IMR-90 (cell line): Measurements from ENCODE around the gene BTG2. TPM values are rescaled to one million over a fixed set of nuclear protein-coding genes. Genes with fewer than 3 reads are reported as not detected.

Experiments used
- ATAC-seq: fragments of 200-7000 bp; cut with Tn5 transposase; 2 replicates; pipeline ENCODE4 v1.9.1; 2020; ENCODE audit warnings: low read depth, mild to moderate bottlenecking, moderate library complexity
- BruUV-seq: library from RNA; stranded (reverse); fragments of 400-500 nt; replicated peaks from 2 replicates; lab custom pipeline; 2021; lab: Mats Ljungman, UMichigan
- CTCF ChIA-PET: fragments of 300-600 bp; formaldehyde crosslinking; extraction: SDS; loops from one replicate; lab custom pipeline; 2021; ENCODE audit warnings: antibody characterized with exemption; lab: Yijun Ruan, JAX
- POLR2A ChIA-PET: fragments of 300-600 bp; sonication (Branson Sonifier 250); formaldehyde crosslinking; loops from one replicate; lab custom pipeline; 2022; ENCODE audit warnings: antibody characterized with exemption; ENCODE audit not compliant: unreplicated experiment; lab: Charles Lee
- DNase-seq: peaks from one replicate; pipeline ENCODE4 v3.0.0; 2013
- H2AFZ ChIP-seq: replicated peaks from 2 replicates; pipeline ENCODE3; 2013; ENCODE audit warnings: low read length, mild to moderate bottlenecking; ENCODE audit not compliant: poor library complexity
- H2AK5ac ChIP-seq: 2 replicates; pipeline ENCODE4 v1.6.1; 2013; ENCODE audit warnings: low read depth, low read length, inconsistent platforms
- H2AK9ac ChIP-seq: replicated peaks from 2 replicates; pipeline ENCODE3; 2013; ENCODE audit warnings: mild to moderate bottlenecking, low read depth, low read length, moderate library complexity; ENCODE audit not compliant: poor library complexity
- H2BK120ac ChIP-seq: 2 replicates; pipeline ENCODE4 v1.6.1; 2013; ENCODE audit warnings: low read depth, low read length, inconsistent platforms
- H2BK15ac ChIP-seq: 3 replicates; pipeline ENCODE4 v1.6.1; 2013; ENCODE audit warnings: low read depth, low read length, inconsistent platforms
- H2BK20ac ChIP-seq: 2 replicates; pipeline ENCODE4 v1.6.1; 2013; ENCODE audit warnings: low read depth, mild to moderate bottlenecking, inconsistent platforms, low read length, moderate library complexity
- H2BK5ac ChIP-seq: 2 replicates; pipeline ENCODE4 v1.6.1; 2013; ENCODE audit warnings: mild to moderate bottlenecking, low read depth, low read length, inconsistent platforms; ENCODE audit not compliant: poor library complexity, severe bottlenecking
- H3K14ac ChIP-seq: replicated peaks from 2 replicates; pipeline ENCODE4 v1.6.1; 2013; ENCODE audit warnings: low read depth, low read length, inconsistent platforms
- H3K18ac ChIP-seq: 2 replicates; pipeline ENCODE4 v1.6.1; 2013; ENCODE audit warnings: low read depth, low read length, control low read depth
- H3K23ac ChIP-seq: 2 replicates; pipeline ENCODE4 v1.6.1; 2013; ENCODE audit warnings: low read depth, low read length, inconsistent platforms
- H3K27ac ChIP-seq: 2 replicates; pipeline ENCODE4 v1.5.1; 2013; ENCODE audit warnings: mild to moderate bottlenecking, control low read depth, low read length; ENCODE audit not compliant: insufficient read depth
- H3K27me3 ChIP-seq: 2 replicates; pipeline ENCODE4 v1.6.1; 2013; ENCODE audit warnings: low read length; ENCODE audit not compliant: control insufficient read depth, insufficient read depth
- H3K36me3 ChIP-seq: 2 replicates; pipeline ENCODE4 v1.6.1; 2013; ENCODE audit warnings: low read length, mixed read lengths; ENCODE audit not compliant: control insufficient read depth, insufficient read depth
- H3K4ac ChIP-seq: 2 replicates; pipeline ENCODE4 v1.6.1; 2013; ENCODE audit warnings: low read depth, low read length, inconsistent platforms
- H3K4me1 ChIP-seq: 2 replicates; pipeline ENCODE4 v1.6.1; 2013; ENCODE audit warnings: low read length, mixed read lengths; ENCODE audit not compliant: control insufficient read depth, insufficient read depth
- H3K4me2 ChIP-seq: 2 replicates; pipeline ENCODE4 v1.6.1; 2013; ENCODE audit warnings: low read depth, mild to moderate bottlenecking, control low read depth, low read length, moderate library complexity
- H3K4me3 ChIP-seq: 2 replicates; pipeline ENCODE4 v1.5.1; 2013; ENCODE audit warnings: low read depth, mild to moderate bottlenecking, control low read depth, low read length, moderate library complexity; ENCODE audit not compliant: insufficient read depth
- H3K56ac ChIP-seq: 2 replicates; pipeline ENCODE4 v1.6.1; 2013; ENCODE audit warnings: low read length, inconsistent platforms; ENCODE audit not compliant: insufficient read depth; ENCODE audit errors: extremely low read depth
- H3K79me1 ChIP-seq, 2 experiments: 2 replicates each; pipeline ENCODE4 v1.6.1; 2013; ENCODE audit warnings: low read length in 2 of 2, inconsistent platforms in 1 of 2, low read depth in 1 of 2
- H3K9ac ChIP-seq: 2 replicates; pipeline ENCODE4 v1.6.1; 2013; ENCODE audit warnings: low read depth, low read length, control low read depth
- H3K9me1 ChIP-seq: 2 replicates; pipeline ENCODE4 v1.6.1; 2013; ENCODE audit warnings: low read length, inconsistent platforms; ENCODE audit not compliant: insufficient read depth
- H3K9me3 ChIP-seq: 2 replicates; pipeline ENCODE4 v1.6.1; 2013; ENCODE audit warnings: low read length; ENCODE audit not compliant: control insufficient read depth, insufficient read depth
- H4K20me1 ChIP-seq: 2 replicates; pipeline ENCODE4 v1.6.1; 2013; ENCODE audit warnings: low read length, inconsistent platforms; ENCODE audit not compliant: insufficient read depth
- H4K5ac ChIP-seq: 2 replicates; pipeline ENCODE4 v1.6.1; 2013; ENCODE audit warnings: mild to moderate bottlenecking, low read depth, low read length, control low read depth
- H4K8ac ChIP-seq, 2 experiments: 2 replicates each; pipeline ENCODE4 v1.6.1; 2013; ENCODE audit warnings: low read depth in 2 of 2, low read length in 2 of 2, control low read depth in 1 of 2, inconsistent platforms in 1 of 2
- H4K91ac ChIP-seq: 2 replicates; pipeline ENCODE4 v1.6.1; 2013; ENCODE audit warnings: low read depth, low read length, inconsistent platforms; ENCODE audit not compliant: insufficient read depth
- CEBPB ChIP-seq: IDR thresholded peaks from 2 replicates; pipeline ENCODE4 v1.6.1; 2012; ENCODE audit warnings: low read depth, low read length, improper control_type of control experiment
- RAD21 ChIP-seq: IDR thresholded peaks from 2 replicates; pipeline ENCODE4 v1.6.1; 2012; ENCODE audit warnings: low read length, improper control_type of control experiment
- RCOR1 ChIP-seq: IDR thresholded peaks from 2 replicates; pipeline ENCODE4 v1.6.1; 2012; ENCODE audit warnings: mild to moderate bottlenecking, low read length, improper control_type of control experiment; ENCODE audit not compliant: insufficient replicate concordance
- RFX5 ChIP-seq: IDR thresholded peaks from 2 replicates; pipeline ENCODE4 v1.8.0; 2012; ENCODE audit warnings: low read depth, mild to moderate bottlenecking, low read length, moderate library complexity
- SMC3 ChIP-seq: fragments of 150-350 bp; IDR thresholded peaks from 2 replicates; pipeline ENCODE4 v1.6.1; 2016; ENCODE audit warnings: low read depth, mild to moderate bottlenecking, antibody characterized with exemption, low read length, moderate library complexity
- WGBS, 2 experiments: methylation state at CpG; one replicate each; pipeline versions ENCODE4 v1.1.5 to v1.1.7; 2013; ENCODE audit warnings: missing lambda C conversion rate in 2 of 2; ENCODE audit not compliant: insufficient read length in 1 of 2; ENCODE audit errors: extremely low coverage in 2 of 2; 5-methylcytosine and 5-hydroxymethylcytosine counted together
- dilution Hi-C: fragments of 300-500 bp; cut with HindIII; formaldehyde crosslinking; loops from one replicate; pipeline ENCODE4 v1.14.3; 2018; ENCODE audit warnings: low sequenced_read_pairs; ENCODE audit not compliant: unreplicated experiment
- in situ Hi-C: fragments of 300-500 bp; cut with MboI; formaldehyde crosslinking; loops from 3 replicates; pipeline ENCODE4 v1.14.3; 2019; ENCODE audit warnings: low sequenced_read_pairs, inconsistent platforms, mixed read lengths
- intact Hi-C: fragments of 100-400 bp; cut with micrococcal nuclease; formaldehyde crosslinking; loops from 2 replicates; pipeline ENCODE4 v1.10.0; 2022
- polyA plus RNA-seq, 3 experiments: library from polyadenylated mRNA; depleted of rRNA; stranded (reverse); fragments of >200 nt; gene quantifications; 2 replicates each; pipeline ENCODE4 v1.2.3, GENCODE V29; 2012; ENCODE audit warnings: low replicate concordance in 1 of 3
- total RNA-seq: library from RNA; depleted of rRNA; stranded (reverse); fragments of >200 nt; gene quantifications from 2 replicates; pipeline ENCODE4 v1.2.3, GENCODE V29; 2012
- TF ChIP-seq, protein P1 (sequence below): fragments of 150-350 bp; IDR thresholded peaks from 2 replicates; pipeline ENCODE4 v1.6.1; 2016; ENCODE audit warnings: low read depth, mild to moderate bottlenecking, low read length, moderate library complexity, borderline replicate concordance
- TF ChIP-seq, protein P2 (sequence below): conservative IDR thresholded peaks from 2 replicates; pipeline ENCODE4 v1.5.1; 2012; ENCODE audit warnings: mild to moderate bottlenecking, low read depth, low read length, improper control_type of control experiment

Gene BTG2
- total and polyA plus RNA-seq, 2 of the 4 experiments (the other 2 are of a cell fraction), result 8.4 to 18.8 TPM

DNA sequence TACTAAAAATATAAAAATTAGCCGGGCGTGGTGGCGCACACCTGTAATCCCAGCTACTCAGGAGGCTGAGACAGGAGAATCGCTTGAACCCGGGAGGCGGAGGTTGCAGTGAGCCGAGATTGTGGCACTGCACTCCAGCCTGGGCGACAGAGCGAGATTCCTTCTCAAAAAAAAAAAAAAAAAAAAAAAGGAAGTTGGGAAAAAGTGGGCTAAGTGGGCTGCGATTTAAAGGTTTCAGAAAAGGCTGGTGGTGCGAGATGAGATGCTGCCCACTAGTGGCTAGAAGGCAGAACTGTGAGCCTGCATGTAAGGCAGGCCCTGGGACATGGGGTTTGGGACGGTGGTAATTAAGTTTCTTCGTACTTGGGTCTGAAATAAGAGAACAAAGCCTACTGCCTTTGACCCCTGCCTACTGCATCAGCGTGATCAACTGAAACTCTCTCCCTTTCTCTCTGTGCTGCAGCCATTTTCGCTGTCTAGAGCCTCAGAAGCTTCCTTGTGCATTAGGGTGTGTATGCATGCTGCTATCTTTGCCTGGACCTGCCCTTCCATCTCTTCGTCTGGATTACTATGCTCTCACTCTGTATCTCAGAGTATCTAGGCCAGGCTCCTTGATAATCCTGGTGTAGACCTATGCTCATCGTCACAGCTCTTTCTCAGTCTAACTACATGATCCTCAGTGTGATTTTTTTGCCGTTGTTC, 33.2 kb downstream of the BTG2 start:
- Histone ChIP-seq H3K14ac (no peak overlapping the region), H2AK5ac (0 out of 2 replicates have a peak overlapping the region, but pooled peaks have one; percentile 61), H3K56ac (no peak overlapping the region), H4K5ac (no peak overlapping the region), H4K8ac (no peak overlapping the region), H4K20me1 (no peaks in the 10 kb centered on the region), H3K27ac (no peak overlapping the region), H3K9me1 (no peaks in the 10 kb centered on the region), H2BK20ac (no peak overlapping the region), H3K79me1 (no peaks in the 10 kb centered on the region), H3K9me3 (no peaks in the 10 kb centered on the region), H3K36me3 (no peaks in the 10 kb centered on the region), H2AK9ac (no peak overlapping the region), H3K4me1 (no peaks in the 10 kb centered on the region), H3K18ac (no peak overlapping the region), H3K9ac (no peak overlapping the region), H3K4ac (no peak overlapping the region), H2BK15ac (no peak overlapping the region), H3K23ac (no peak overlapping the region), H3K27me3 (peaks cover 46% of the 10 kb centered on the region), H4K91ac (no peak overlapping the region), H3K4me3 (no peak overlapping the region), H2BK120ac (no peak overlapping the region), H2AFZ (no peak overlapping the region), H3K4me2 (no peak overlapping the region), H2BK5ac (no peak overlapping the region)
- BruUV-seq, result no TSS peak
- ATAC-seq (peak; percentile 71), DNase-seq (peak; percentile 68)
- TF ChIP-seq RFX5 (no peak), SMC3 (peak; percentile 91), RAD21 (peak; percentile 88), RCOR1 (no peak), CEBPB (no peak)
- TF ChIP-seq, protein P1, sequence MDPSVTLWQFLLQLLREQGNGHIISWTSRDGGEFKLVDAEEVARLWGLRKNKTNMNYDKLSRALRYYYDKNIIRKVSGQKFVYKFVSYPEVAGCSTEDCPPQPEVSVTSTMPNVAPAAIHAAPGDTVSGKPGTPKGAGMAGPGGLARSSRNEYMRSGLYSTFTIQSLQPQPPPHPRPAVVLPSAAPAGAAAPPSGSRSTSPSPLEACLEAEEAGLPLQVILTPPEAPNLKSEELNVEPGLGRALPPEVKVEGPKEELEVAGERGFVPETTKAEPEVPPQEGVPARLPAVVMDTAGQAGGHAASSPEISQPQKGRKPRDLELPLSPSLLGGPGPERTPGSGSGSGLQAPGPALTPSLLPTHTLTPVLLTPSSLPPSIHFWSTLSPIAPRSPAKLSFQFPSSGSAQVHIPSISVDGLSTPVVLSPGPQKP, result no peak
- TF ChIP-seq, protein P2, sequence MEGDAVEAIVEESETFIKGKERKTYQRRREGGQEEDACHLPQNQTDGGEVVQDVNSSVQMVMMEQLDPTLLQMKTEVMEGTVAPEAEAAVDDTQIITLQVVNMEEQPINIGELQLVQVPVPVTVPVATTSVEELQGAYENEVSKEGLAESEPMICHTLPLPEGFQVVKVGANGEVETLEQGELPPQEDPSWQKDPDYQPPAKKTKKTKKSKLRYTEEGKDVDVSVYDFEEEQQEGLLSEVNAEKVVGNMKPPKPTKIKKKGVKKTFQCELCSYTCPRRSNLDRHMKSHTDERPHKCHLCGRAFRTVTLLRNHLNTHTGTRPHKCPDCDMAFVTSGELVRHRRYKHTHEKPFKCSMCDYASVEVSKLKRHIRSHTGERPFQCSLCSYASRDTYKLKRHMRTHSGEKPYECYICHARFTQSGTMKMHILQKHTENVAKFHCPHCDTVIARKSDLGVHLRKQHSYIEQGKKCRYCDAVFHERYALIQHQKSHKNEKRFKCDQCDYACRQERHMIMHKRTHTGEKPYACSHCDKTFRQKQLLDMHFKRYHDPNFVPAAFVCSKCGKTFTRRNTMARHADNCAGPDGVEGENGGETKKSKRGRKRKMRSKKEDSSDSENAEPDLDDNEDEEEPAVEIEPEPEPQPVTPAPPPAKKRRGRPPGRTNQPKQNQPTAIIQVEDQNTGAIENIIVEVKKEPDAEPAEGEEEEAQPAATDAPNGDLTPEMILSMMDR, result peak; percentile 90
- dilution Hi-C loops (no loop called here), in situ Hi-C loops (loop anchor here (5.0 kb wide), 1 partner anchor 66 kb away; no protein-coding TSS in a partner anchor), intact Hi-C loops (loop anchor here (1.0 to 10.0 kb wide), 3 partner anchors 65 to 304 kb away; no protein-coding TSS in a partner anchor)
- ChIA-PET POLR2A (no interaction called here), CTCF (interaction anchor here (0.5 to 1.9 kb wide), 6 partner anchors 8 to 150 kb away, joined by 3 to 12 read pairs (median 4); no protein-coding TSS in a partner anchor)
- WGBS, 2 experiments, result no CpG with 5 or more reads among the region's 18 CpGs
